ENCODE measurements around the gene ZDHHC8.

DNA sequence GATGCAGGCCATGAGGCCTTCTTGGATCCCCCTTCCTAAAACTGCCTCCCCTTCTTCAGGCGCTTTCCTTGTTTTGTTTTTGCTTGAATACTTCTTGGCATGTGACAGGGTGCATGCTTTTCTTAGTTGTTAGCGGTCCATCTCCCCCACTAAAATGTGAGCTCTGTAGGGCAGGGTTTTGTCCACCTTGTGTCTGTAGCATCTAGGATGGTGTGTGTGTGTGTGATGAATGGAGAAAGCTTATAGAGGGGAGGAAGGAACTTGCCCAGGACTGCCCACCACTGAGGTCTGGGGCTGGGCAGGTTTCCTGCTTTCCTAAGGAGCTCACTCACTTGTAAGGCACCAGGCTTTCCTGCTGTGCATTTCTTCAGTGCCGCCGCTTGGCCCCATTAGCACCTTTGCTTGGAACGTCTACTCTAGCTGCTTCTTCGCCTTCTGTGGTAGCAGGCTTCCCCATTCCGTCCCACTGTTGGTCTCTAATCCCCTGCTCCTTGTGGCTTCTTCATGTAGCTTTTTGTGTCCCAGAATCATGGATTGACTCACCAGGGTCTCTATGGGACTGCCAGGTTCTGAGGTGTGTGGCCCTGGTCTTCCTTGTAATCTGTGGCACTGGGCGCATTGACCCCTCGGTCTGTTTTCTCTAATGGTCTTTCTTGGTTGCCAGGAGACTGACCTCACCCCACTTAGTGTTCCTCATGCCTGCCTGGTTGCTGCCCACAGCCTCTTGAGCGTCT, 48.3 kb upstream of the ZDHHC8 start:
- TF ChIP-seq, protein P1, sequence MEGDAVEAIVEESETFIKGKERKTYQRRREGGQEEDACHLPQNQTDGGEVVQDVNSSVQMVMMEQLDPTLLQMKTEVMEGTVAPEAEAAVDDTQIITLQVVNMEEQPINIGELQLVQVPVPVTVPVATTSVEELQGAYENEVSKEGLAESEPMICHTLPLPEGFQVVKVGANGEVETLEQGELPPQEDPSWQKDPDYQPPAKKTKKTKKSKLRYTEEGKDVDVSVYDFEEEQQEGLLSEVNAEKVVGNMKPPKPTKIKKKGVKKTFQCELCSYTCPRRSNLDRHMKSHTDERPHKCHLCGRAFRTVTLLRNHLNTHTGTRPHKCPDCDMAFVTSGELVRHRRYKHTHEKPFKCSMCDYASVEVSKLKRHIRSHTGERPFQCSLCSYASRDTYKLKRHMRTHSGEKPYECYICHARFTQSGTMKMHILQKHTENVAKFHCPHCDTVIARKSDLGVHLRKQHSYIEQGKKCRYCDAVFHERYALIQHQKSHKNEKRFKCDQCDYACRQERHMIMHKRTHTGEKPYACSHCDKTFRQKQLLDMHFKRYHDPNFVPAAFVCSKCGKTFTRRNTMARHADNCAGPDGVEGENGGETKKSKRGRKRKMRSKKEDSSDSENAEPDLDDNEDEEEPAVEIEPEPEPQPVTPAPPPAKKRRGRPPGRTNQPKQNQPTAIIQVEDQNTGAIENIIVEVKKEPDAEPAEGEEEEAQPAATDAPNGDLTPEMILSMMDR (conservative IDR thresholded peaks at IDR 0.05 in 1 of 2, IDR thresholded peaks at IDR 0.05 in 1 of 2; ENCODE audit: extremely low read depth in 1 of 2, insufficient read depth in 1 of 2, low read depth in 1 of 2, low read length in 2 of 2), result no peak
- TF ChIP-seq EZH2 (IDR thresholded peaks at IDR 0.05; ENCODE audit: borderline replicate concordance, low read length), result no peak
